ENCODE measurements around the gene ANK2.

- TF ChIP-seq CTCF (IDR thresholded peaks at IDR 0.05; ENCODE audit: insufficient read depth, low read length, poor library complexity, severe bottlenecking) (no peak), EZH2phosphoT487 (conservative IDR thresholded peaks at IDR 0.05; ENCODE audit: low read length) (no peak)
Observed at GRCh38 chr4:113398441-113399143, 349.1 kb downstream of the ANK2 start.

Data from SU-DHL-6 (cell line).